ENCODE results near the gene TPM2. TPM values are rescaled to one million over a fixed set of nuclear protein-coding genes. Genes with fewer than 3 reads are reported as not detected.
A peak's percentile ranks its signal among the peaks of the same experiment; 100 is the strongest.

TPM2 gene
- total RNA-seq, 4 donors from 2014 or later: 45.4 to 79.6 (median 72.2) TPM

DNA sequence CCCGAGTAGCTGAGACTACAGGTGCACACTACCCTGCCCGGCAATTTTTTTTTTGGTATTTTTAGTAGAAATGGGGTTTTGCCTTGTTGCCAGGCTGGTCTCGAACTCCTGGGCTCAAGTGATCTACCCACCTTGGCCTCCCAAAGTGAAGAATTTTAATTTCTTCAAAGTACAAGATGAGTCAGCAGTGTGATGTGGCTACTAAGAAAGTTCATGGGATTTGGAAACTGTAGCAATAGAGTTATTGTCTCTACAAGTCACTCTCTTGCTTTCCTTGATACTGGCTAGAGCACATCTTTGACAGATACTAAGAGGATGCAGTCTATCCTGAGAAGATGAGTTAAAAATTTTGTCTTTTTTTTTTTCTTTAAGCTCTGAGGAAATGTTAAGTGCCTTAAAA lies 44.4 kb upstream of the TPM2 start:
- DNase-seq: no peak
- no peaks in the 10 kb centered on the region for H3K9me3 ChIP-seq
- H3K4me3 ChIP-seq (replicated peaks in 1 of 3): no peak overlapping the region
- H3K4me1 ChIP-seq: peaks cover 33% of the 10 kb centered on the region in 2 donors
- H3K36me3 ChIP-seq: peaks cover 41 to 43% of the 10 kb centered on the region in 2 donors
- TF ChIP-seq, protein P1, sequence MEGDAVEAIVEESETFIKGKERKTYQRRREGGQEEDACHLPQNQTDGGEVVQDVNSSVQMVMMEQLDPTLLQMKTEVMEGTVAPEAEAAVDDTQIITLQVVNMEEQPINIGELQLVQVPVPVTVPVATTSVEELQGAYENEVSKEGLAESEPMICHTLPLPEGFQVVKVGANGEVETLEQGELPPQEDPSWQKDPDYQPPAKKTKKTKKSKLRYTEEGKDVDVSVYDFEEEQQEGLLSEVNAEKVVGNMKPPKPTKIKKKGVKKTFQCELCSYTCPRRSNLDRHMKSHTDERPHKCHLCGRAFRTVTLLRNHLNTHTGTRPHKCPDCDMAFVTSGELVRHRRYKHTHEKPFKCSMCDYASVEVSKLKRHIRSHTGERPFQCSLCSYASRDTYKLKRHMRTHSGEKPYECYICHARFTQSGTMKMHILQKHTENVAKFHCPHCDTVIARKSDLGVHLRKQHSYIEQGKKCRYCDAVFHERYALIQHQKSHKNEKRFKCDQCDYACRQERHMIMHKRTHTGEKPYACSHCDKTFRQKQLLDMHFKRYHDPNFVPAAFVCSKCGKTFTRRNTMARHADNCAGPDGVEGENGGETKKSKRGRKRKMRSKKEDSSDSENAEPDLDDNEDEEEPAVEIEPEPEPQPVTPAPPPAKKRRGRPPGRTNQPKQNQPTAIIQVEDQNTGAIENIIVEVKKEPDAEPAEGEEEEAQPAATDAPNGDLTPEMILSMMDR (IDR thresholded peaks at IDR 0.05): no peak
- TF ChIP-seq POLR2A (IDR thresholded peaks at IDR 0.05): no peak
- peak overlapping the region in 1 of 3 donors; percentile 96 for H3K27ac ChIP-seq
- intact Hi-C loops (cut with DNase I): loop anchor here (5.0 kb wide), 1 partner anchor 132 kb away; no protein-coding TSS in a partner anchor
- WGBS, 2 donors: 93 to 97% methylated on average over 3 of the region's 3 CpGs
- H3K27me3 ChIP-seq: no peaks in the 10 kb centered on the region

DNA sequence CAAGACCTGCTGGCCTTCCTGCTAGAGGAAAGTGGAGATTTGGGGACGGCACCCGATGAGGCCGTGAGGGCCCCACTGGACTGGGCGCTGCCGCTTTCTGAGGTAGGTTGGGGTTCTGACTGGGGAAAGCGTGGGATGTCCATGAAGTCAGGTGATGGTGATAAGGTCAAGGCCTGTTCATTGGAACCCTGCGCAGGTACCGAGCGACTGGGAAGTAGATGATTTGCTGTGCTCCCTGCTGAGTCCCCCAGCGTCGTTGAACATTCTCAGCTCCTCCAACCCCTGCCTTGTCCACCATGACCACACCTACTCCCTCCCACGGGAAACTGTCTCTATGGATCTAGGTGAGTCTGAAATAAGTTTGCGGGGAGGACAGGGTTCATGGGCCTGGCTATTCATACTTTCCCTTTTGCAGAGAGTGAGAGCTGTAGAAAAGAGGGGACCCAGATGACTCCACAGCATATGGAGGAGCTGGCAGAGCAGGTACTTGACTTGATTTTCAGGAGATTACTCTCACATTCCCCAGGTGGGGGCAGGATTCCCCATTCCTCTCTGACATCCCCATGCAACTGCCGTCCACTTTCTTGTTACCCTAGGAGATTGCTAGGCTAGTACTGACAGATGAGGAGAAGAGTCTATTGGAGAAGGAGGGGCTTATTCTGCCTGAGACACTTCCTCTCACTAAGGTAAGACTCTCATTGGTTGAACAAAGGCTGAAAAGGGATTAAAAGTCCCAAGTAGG lies 43.2 kb upstream of the TPM2 start:
- WGBS, 2 donors: 1 to 2% methylated on average over 9 to 14 of the region's 14 CpGs

DNA sequence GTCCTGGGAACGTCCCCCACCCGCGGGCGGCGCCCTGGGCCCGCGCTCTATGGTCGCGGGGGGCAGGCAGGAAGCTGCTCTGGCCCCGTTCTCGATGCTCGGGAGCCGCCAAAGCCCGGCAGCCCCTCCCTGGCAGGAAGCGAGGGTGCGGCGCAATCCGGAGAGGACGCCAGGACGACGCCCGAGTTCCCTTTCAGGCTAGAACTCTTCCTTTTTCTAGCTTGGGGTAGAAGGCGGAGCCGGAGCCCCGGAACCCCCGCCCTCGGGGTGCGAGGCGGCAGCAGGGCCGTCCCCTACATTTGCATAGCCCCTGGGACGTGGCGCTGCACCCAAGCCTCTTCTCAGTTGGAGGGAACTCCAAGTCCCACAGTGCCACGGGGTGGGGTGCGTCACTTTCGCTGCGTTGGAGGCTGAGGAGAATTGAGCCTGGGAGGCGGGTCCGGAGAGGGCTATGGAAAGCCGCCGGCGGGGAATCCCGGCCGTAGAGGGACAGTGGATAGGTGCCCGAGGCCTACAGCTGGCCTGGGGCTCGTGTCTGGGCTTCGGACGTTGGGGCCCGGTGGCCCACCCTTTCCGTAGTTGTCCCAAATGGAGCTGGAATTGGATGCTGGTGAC lies 42.6 kb upstream of the TPM2 start, which contains the start of the genes CREB3 and TLN1:
TSS of gene CREB3 (plus strand) at position 482 of the 615 bp plus-strand sequence. CDS start at position 589, 107 bp downstream.
TSS of gene TLN1 (minus strand) at position 11 of the 615 bp plus-strand sequence. CDS start 6,501 bp downstream, outside the sequence.
- intact Hi-C loops (cut with DNase I): loop anchor here (5.0 kb wide), 1 partner anchor 130 kb away; no protein-coding TSS in a partner anchor

More for the DNA sequence above, 43.2 kb upstream of the TPM2 start:
- Histone ChIP-seq H3K27me3 (no peaks in the 10 kb centered on the region), H3K4me3 (replicated peaks in 1 of 3) (peak overlapping the region; percentile 42 to 90 (median 82)), H3K27ac (peak overlapping the region; percentile 88 to 96 (median 89)), H3K4me1 (peaks cover 44% of the 10 kb centered on the region in 2 donors), H3K9me3 (no peaks in the 10 kb centered on the region), H3K36me3 (peaks cover 30 to 32% of the 10 kb centered on the region in 2 donors)
- intact Hi-C loops (cut with DNase I): loop anchor here (5.0 kb wide), 1 partner anchor 131 kb away; no protein-coding TSS in a partner anchor
- peak; percentile 44 to 46 for DNase-seq
- no peak for TF ChIP-seq POLR2A (IDR thresholded peaks at IDR 0.05)
- TF ChIP-seq, protein P1 (IDR thresholded peaks at IDR 0.05): no peak

DNA sequence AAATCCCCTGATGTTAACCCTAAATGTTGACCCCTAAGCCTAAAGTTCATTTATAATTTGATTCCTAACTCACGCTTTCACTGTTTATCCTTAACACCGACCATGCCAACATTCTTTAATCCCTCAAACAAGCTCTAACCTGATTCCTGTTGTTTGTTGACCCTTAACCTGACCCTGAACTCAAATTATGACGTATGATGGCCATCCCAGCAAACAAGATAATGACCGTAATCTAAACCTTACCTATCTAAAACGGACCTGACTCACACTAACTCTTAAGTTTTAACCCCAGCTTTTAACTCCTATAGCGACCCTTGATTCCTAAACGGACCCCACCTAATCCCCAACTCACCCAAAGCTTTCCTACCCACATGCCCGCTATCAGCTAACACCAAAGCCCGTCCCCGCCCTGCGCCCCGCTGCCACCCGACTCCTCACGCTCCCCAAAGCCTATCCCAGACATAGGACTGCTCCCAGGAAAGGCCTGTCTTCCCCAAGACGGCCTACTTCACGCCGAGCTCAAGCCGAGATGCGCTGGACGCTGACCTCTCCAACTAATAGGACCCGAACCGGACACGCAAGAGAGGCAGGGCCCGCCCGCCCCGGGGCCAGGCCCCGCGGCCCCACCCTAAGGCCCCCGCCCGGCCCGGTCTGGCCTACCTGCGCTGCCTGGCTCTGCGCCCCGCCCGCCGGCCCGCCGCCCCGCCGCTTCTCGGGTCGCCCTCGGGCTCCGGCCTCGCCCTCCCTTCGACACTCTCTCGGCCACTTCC lies 41.9 kb upstream of the TPM2 start:
- TF ChIP-seq, protein P1 (IDR thresholded peaks at IDR 0.05): no peak
- no peak for TF ChIP-seq POLR2A (IDR thresholded peaks at IDR 0.05)
- intact Hi-C loops (cut with DNase I): loop anchor here (5.0 kb wide), 1 partner anchor 129 kb away; no protein-coding TSS in a partner anchor
- Histone ChIP-seq H3K27ac (peak overlapping the region; percentile 88 to 96 (median 89)), H3K9me3 (no peaks in the 10 kb centered on the region), H3K4me1 (peaks cover 50 to 55% of the 10 kb centered on the region in 2 donors), H3K27me3 (no peaks in the 10 kb centered on the region), H3K4me3 (replicated peaks in 1 of 3) (peak overlapping the region; percentile 72 to 83 (median 82)), H3K36me3 (peaks cover 16 to 18% of the 10 kb centered on the region in 2 donors)
- no peak for DNase-seq
- 2% methylated on average over 18 to 23 of the region's 47 CpGs for WGBS, 2 donors

More for the DNA sequence above, 42.6 kb upstream of the TPM2 start, which contains the start of the genes CREB3 and TLN1:
- DNase-seq: peak; percentile 99
- WGBS, 2 donors: 0% methylated on average over 13 to 29 of the region's 49 CpGs
- peaks cover 23 to 25% of the 10 kb centered on the region in 2 donors for H3K36me3 ChIP-seq
- peak within 1 kb of the TSS; percentile 82 to 90 (median 83) for H3K4me3 ChIP-seq (replicated peaks in 1 of 3)
- H3K9me3 ChIP-seq: no peaks in the 10 kb centered on the region
- peak in 1 of 2 donors; percentile 86 for TF ChIP-seq POLR2A (IDR thresholded peaks at IDR 0.05)
- TF ChIP-seq, protein P1 (IDR thresholded peaks at IDR 0.05): no peak
- peak within 1 kb of the TSS; percentile 88 to 96 (median 89) for H3K27ac ChIP-seq
- H3K27me3 ChIP-seq: no peaks in the 10 kb centered on the region
- H3K4me1 ChIP-seq: peaks cover 50 to 51% of the 10 kb centered on the region in 2 donors
